Smooth muscle cell (in vitro differentiated cells): ENCODE measurements around the gene MMP23B. TPM values are rescaled to one million over a fixed set of nuclear protein-coding genes. Genes with fewer than 3 reads are reported as not detected.

ENCODE experiments used
- DNase-seq: peaks from one replicate; lab custom pipeline; 2025; ENCODE audit not compliant: unreplicated experiment; lab: John Stamatoyannopoulos, UW
- H2AFZ ChIP-seq: fragments of 200-600 bp; sonication (generic); 2 replicates; pipeline ENCODE4 v1.6.0; 2016; ENCODE audit warnings: antibody characterized with exemption, low read depth, mild to moderate bottlenecking
- H3F3A ChIP-seq: fragments of 200-600 bp; sonication (generic); 2 replicates; pipeline ENCODE4 v1.6.0; 2017; ENCODE audit warnings: antibody characterized with exemption, low read depth
- H3K27ac ChIP-seq: fragments of 200-600 bp; sonication (generic); 2 replicates; pipeline ENCODE4 v1.5.1; 2016; ENCODE audit warnings: low read depth, mild to moderate bottlenecking
- H3K27me3 ChIP-seq: fragments of 200-600 bp; sonication (generic); 2 replicates; pipeline ENCODE4 v1.6.1; 2016; ENCODE audit warnings: low read depth, mild to moderate bottlenecking
- H3K36me3 ChIP-seq: fragments of 200-600 bp; sonication (generic); 2 replicates; pipeline ENCODE4 v1.5.1; 2016; ENCODE audit warnings: low read depth
- H3K4me1 ChIP-seq: fragments of 200-600 bp; sonication (generic); 2 replicates; pipeline ENCODE4 v1.5.1; 2016; ENCODE audit warnings: low read depth
- H3K4me2 ChIP-seq: fragments of 200-600 bp; sonication (generic); 2 replicates; pipeline ENCODE4 v1.6.0; 2016; ENCODE audit warnings: mild to moderate bottlenecking
- H3K4me3 ChIP-seq: fragments of 200-600 bp; sonication (generic); 2 replicates; pipeline ENCODE4 v1.5.1; 2016; ENCODE audit warnings: mild to moderate bottlenecking
- H3K79me2 ChIP-seq: fragments of 200-600 bp; sonication (generic); 2 replicates; pipeline ENCODE4 v1.6.0; 2016; ENCODE audit warnings: low read depth, mild to moderate bottlenecking
- H3K9ac ChIP-seq: fragments of 200-600 bp; sonication (generic); 2 replicates; pipeline ENCODE4 v1.6.0; 2016; ENCODE audit warnings: low read depth
- H3K9me3 ChIP-seq: fragments of 200-600 bp; sonication (generic); replicated peaks from 2 replicates; pipeline ENCODE4 v1.5.1; 2016; ENCODE audit warnings: low read depth
- H4K20me1 ChIP-seq: fragments of 200-600 bp; sonication (generic); 2 replicates; pipeline ENCODE4 v1.6.0; 2016; ENCODE audit warnings: low read depth
- WGBS: methylation state at CpG from one replicate; pipeline ENCODE4 v1.1.7; 2016; ENCODE audit warnings: low lambda C conversion rate; 5-methylcytosine and 5-hydroxymethylcytosine counted together
- polyA plus RNA-seq: library from polyadenylated mRNA; unstranded; fragments of >200 nt; fragmentation: Nextera tagmentation; extraction: Ambion mirVana; gene quantifications from 2 replicates; pipeline ENCODE4 v1.2.1, GENCODE V29; 2016
- total RNA-seq: library from RNA; depleted of rRNA; stranded (reverse); fragments of >200 nt; gene quantifications from 2 replicates; pipeline ENCODE4 v1.2.3, GENCODE V29; 2014
- TF ChIP-seq, protein P1 (sequence below): fragments of 200-600 bp; sonication (generic); IDR thresholded peaks from 2 replicates; pipeline ENCODE4 v1.5.1; 2017; ENCODE audit warnings: borderline replicate concordance, mild to moderate bottlenecking, antibody characterized with exemption; ENCODE audit not compliant: insufficient read depth, poor library complexity, severe bottlenecking

The MMP23B gene
- total and polyA plus RNA-seq, 2 experiments from 2014 or later: 81.7 to 218 TPM

DNA sequence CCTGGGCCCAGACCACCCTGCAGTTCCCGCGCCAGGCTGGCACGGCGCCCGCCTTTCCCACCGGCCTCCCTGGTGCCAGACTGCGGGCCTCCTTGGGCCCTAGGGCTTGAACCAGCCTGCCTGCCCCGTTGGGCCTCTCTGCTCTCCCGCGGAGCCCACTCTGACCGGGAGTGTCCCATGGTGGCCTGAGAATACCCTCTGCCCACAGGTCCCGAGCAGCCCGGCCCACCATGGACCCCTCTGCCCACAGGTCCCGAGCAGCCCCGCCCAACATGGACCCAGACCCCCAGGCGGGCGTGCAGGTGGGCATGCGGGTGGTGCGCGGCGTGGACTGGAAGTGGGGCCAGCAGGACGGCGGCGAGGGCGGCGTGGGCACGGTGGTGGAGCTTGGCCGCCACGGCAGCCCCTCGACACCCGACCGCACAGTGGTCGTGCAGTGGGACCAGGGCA, 8.8 kb upstream of the MMP23B start:
- no peak for DNase-seq
- Histone ChIP-seq H2AFZ (no peak overlapping the region), H3K79me2 (peaks cover 13% of the 10 kb centered on the region), H3K27ac (peak overlapping the region; percentile 27), H3K4me3 (no peak overlapping the region), H3F3A (peaks cover 3% of the 10 kb centered on the region), H3K9me3 (no peaks in the 10 kb centered on the region), H3K4me2 (no peak overlapping the region), H3K27me3 (no peaks in the 10 kb centered on the region), H3K9ac (no peak overlapping the region), H3K36me3 (no peaks in the 10 kb centered on the region), H3K4me1 (peaks cover 8% of the 10 kb centered on the region), H4K20me1 (peaks cover 72% of the 10 kb centered on the region)
- WGBS: 94% methylated on average over 14 of the region's 33 CpGs
- TF ChIP-seq, protein P1, sequence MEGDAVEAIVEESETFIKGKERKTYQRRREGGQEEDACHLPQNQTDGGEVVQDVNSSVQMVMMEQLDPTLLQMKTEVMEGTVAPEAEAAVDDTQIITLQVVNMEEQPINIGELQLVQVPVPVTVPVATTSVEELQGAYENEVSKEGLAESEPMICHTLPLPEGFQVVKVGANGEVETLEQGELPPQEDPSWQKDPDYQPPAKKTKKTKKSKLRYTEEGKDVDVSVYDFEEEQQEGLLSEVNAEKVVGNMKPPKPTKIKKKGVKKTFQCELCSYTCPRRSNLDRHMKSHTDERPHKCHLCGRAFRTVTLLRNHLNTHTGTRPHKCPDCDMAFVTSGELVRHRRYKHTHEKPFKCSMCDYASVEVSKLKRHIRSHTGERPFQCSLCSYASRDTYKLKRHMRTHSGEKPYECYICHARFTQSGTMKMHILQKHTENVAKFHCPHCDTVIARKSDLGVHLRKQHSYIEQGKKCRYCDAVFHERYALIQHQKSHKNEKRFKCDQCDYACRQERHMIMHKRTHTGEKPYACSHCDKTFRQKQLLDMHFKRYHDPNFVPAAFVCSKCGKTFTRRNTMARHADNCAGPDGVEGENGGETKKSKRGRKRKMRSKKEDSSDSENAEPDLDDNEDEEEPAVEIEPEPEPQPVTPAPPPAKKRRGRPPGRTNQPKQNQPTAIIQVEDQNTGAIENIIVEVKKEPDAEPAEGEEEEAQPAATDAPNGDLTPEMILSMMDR: no peak

DNA sequence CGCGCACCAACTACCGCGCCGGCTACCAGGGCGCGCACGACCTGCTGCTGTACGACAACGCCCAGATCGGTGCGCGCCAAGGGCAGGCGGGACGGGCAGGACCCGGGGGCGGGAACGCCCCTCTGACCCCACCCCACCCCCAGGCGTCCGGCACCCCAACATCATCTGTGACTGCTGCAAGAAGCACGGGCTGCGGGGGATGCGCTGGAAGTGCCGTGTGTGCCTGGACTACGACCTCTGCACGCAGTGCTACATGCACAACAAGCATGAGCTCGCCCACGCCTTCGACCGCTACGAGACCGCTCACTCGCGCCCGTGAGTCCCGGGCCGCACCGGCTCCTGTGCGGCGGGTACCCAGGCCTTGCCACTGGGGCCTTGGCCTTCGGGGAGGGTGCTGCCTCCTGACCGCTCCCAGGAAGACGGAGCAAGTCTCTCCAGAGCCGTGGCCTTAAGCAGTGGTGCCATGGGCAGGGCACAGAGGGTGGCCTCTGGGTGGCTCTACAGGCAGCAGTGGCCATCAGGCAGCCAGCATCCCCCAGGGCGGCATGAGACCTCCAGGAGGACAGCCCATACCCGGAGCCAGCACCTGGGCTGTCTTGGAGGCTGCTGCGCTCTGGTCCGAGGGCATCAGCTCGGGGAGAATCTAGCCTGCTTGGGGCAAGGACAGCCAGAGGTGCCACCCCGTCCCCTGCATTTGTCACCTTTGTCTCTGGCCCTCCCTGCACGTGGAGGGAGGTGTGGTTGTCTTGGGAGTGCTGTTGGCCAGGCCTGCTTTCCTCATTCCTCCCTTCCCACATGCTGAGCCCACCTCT, 8.1 kb upstream of the MMP23B start:
- H3F3A ChIP-seq: peaks cover 3% of the 10 kb centered on the region
- no peak overlapping the region for H2AFZ ChIP-seq
- peaks cover 7% of the 10 kb centered on the region for H3K79me2 ChIP-seq
- no peak overlapping the region for H3K27ac ChIP-seq
- no peak for DNase-seq
- no peak overlapping the region for H3K4me3 ChIP-seq
- H3K4me2 ChIP-seq: no peak overlapping the region
- no peaks in the 10 kb centered on the region for H3K9me3 ChIP-seq
- no peaks in the 10 kb centered on the region for H3K27me3 ChIP-seq
- H3K4me1 ChIP-seq: peaks cover 8% of the 10 kb centered on the region
- WGBS: 98% methylated on average over 26 of the region's 51 CpGs
- H4K20me1 ChIP-seq: peaks cover 71% of the 10 kb centered on the region
- H3K9ac ChIP-seq: no peak overlapping the region
- TF ChIP-seq, protein P1: no peak
- no peaks in the 10 kb centered on the region for H3K36me3 ChIP-seq

DNA sequence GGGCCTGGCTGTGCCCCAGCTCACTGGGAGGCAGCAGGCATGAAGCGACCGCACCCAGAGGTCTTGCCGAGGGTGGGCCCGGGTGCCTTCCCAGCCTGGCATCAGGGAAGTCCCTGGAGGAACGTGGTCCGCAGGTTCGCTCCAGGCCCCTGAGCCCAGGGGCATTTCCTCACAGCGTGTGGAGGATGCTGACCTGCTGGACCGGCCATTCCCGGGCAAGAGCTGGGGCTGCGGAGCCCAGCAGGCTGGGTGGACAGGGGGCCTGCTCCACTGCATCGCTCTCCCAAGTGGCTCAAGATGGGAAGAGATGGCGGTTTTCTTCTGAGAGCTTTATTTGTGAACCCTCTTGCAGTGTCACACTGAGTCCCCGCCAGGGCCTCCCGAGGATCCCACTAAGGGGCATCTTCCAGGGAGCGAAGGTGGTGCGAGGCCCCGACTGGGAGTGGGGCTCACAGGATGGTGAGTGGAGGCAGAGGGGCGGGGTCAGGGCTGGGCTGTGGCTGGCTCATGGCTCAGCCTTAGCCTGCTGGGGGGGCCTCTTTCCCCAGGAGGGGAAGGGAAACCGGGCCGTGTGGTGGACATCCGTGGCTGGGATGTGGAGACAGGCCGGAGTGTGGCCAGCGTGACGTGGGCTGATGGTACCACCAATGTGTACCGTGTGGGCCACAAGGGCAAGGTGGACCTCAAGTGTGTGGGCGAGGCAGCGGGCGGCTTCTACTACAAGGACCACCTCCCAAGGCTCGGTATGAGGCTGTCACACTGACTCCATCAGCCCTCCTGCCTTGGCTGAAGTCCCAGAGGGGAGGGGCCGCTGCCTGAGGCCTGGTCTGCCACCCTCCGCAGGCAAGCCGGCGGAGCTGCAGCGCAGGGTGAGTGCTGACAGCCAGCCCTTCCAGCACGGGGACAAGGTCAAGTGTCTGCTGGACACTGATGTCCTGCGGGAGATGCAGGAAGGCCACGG, 7.2 kb upstream of the MMP23B start:
- no peaks in the 10 kb centered on the region for H3K9me3 ChIP-seq
- TF ChIP-seq, protein P1: no peak
- WGBS: 81% methylated on average over 38 of the region's 38 CpGs
- peaks cover 71% of the 10 kb centered on the region for H4K20me1 ChIP-seq
- peaks cover 3% of the 10 kb centered on the region for H3F3A ChIP-seq
- H3K4me3 ChIP-seq: no peak overlapping the region
- DNase-seq: no peak
- H3K36me3 ChIP-seq: no peaks in the 10 kb centered on the region
- peaks cover 8% of the 10 kb centered on the region for H3K4me1 ChIP-seq
- no peak overlapping the region for H3K9ac ChIP-seq
- no peak overlapping the region for H2AFZ ChIP-seq
- peaks cover 1% of the 10 kb centered on the region for H3K79me2 ChIP-seq
- H3K27me3 ChIP-seq: no peaks in the 10 kb centered on the region
- H3K4me2 ChIP-seq: no peak overlapping the region
- H3K27ac ChIP-seq: no peak overlapping the region
